ENCODE measurements around the gene ZNF268. TPM values are rescaled to one million over a fixed set of nuclear protein-coding genes. Genes with fewer than 3 reads are reported as not detected.

The ZNF268 gene
- total and polyA plus RNA-seq, 2 of the 13 experiments (the other 11 are each of a cell fraction or from before 2014, with no cell fraction given) = 7.6 to 31.3 TPM

DNA sequence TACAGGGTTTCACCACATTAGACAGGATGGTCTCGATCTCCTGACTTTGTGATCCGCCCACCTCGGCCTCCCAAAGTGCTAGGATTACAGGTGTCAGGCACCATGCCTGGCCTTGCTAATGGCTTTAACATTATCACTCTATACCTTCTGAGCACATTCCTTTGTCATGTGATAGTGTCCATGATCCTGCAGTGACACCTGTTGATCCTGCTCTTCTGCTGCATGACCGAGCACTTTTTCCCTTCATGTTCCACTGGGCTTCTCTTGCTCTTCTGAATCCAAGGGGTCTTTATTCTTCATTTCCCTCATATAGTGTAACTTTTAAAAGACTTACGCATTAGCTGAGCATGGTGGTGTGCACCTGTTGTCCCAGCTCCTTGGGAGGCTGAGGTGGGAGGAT, 11.6 kb downstream of the ZNF268 start:
- H3K9me3 ChIP-seq (ENCODE audit: low read length) = peaks cover 86% of the 10 kb centered on the region
- no peak for FAIRE-seq
- no peak overlapping the region for H2AFZ ChIP-seq (ENCODE audit: low read length)
- H3K27me3 ChIP-seq (ENCODE audit: control insufficient read depth in 1 of 2, insufficient read depth in 2 of 2, low read length in 2 of 2) = no peaks in the 10 kb centered on the region
- H3K9ac ChIP-seq (ENCODE audit: insufficient read depth, low read depth, low read length) = no peak overlapping the region
- in situ Hi-C loops (cut with HindIII; ENCODE audit: extremely low pct_ligation_motif_present, low pct_unique_long_range_greater_than_20kb) (no loop called here), intact Hi-C loops (cut with micrococcal nuclease; ENCODE audit: unreplicated experiment) (no loop called here)
- BruUV-seq (replicated peaks) = no TSS peak
- ChIA-PET POLR2A (no interaction called here), CTCF (ENCODE audit: low intra/inter-chr PET ratio, low total read pairs) (no interaction called here)
- no peak overlapping the region for H3K4me2 ChIP-seq (ENCODE audit: low read depth, low read length)
- no peaks in the 10 kb centered on the region for H4K20me1 ChIP-seq (ENCODE audit: insufficient read depth, low read length)
- H3K4me3 ChIP-seq (replicated peaks in 1 of 3; ENCODE audit: insufficient read depth in 1 of 3, low read depth in 2 of 3, low read length in 3 of 3) = no peak overlapping the region
- 98% methylated on average over 5 of the region's 5 CpGs for WGBS (ENCODE audit: low lambda C conversion rate)
- H3K36me3 ChIP-seq (replicated peaks in 1 of 2; ENCODE audit: control insufficient read depth in 1 of 2, insufficient read depth in 2 of 2, low read length in 2 of 2) = peaks cover 43 to 84% of the 10 kb centered on the region in 2 experiments
- no peak for DNase-seq (ENCODE audit: low spot score)
- no peaks in the 10 kb centered on the region for H3K79me2 ChIP-seq (ENCODE audit: insufficient read depth, low read length)
- no peak for ATAC-seq
- no peak for TF ChIP-seq RCOR2 (CRISPR knock-in tag; IDR thresholded peaks at IDR 0.05)
- TF ChIP-seq ZNF530 (CRISPR knock-in tag; IDR thresholded peaks at IDR 0.05; ENCODE audit: low read depth) = no peak
- TF ChIP-seq ZNF264 (CRISPR knock-in tag; IDR thresholded peaks at IDR 0.05) = no peak
- TF ChIP-seq ZNF567 (CRISPR knock-in tag; IDR thresholded peaks at IDR 0.05; ENCODE audit: borderline replicate concordance) = no peak
- no peak for TF ChIP-seq MEIS1 (CRISPR knock-in tag; IDR thresholded peaks at IDR 0.05; ENCODE audit: borderline replicate concordance)
- no peak for TF ChIP-seq EED (CRISPR knock-in tag; IDR thresholded peaks at IDR 0.05)
- no peak overlapping the region for H3K27ac ChIP-seq (ENCODE audit: extremely low read length, insufficient read depth, low read length)
- no peaks in the 10 kb centered on the region for H3K4me1 ChIP-seq (ENCODE audit: insufficient read depth, low read length)

DNA sequence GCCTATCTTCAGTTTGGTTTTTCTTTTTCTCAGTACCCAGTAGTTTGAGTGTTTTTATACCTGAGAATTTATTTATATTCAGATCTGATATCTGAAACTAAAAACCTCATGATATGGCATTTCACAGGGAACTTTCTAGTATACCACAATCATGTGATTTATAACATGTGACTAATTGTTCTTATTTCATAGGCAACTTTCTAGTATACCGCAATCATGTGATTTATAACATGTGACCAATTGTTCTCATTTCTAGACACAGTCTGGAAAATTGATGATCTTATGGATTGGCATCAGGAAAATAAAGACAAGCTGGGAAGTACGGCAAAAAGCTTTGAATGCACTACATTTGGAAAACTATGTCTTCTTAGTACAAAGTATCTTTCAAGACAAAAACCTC, 20.6 kb downstream of the ZNF268 start:
- Histone ChIP-seq H3K27ac (ENCODE audit: extremely low read length, insufficient read depth, low read length) (no peak overlapping the region), H4K20me1 (ENCODE audit: insufficient read depth, low read length) (no peaks in the 10 kb centered on the region), H3K27me3 (ENCODE audit: control insufficient read depth in 1 of 2, insufficient read depth in 2 of 2, low read length in 2 of 2) (no peaks in the 10 kb centered on the region), H3K9me3 (ENCODE audit: low read length) (peaks cover 65% of the 10 kb centered on the region), H2AFZ (ENCODE audit: low read length) (no peak overlapping the region), H3K4me3 (replicated peaks in 1 of 3; ENCODE audit: insufficient read depth in 1 of 3, low read depth in 2 of 3, low read length in 3 of 3) (no peak overlapping the region), H3K9ac (ENCODE audit: insufficient read depth, low read depth, low read length) (no peak overlapping the region), H3K36me3 (replicated peaks in 1 of 2; ENCODE audit: control insufficient read depth in 1 of 2, insufficient read depth in 2 of 2, low read length in 2 of 2) (peaks cover 13 to 39% of the 10 kb centered on the region in 2 experiments), H3K4me2 (ENCODE audit: low read depth, low read length) (no peak overlapping the region), H3K4me1 (ENCODE audit: insufficient read depth, low read length) (no peaks in the 10 kb centered on the region), H3K79me2 (ENCODE audit: insufficient read depth, low read length) (no peaks in the 10 kb centered on the region)
- intact Hi-C loops (cut with micrococcal nuclease; ENCODE audit: unreplicated experiment) = no loop called here
- in situ Hi-C loops (cut with HindIII; ENCODE audit: extremely low pct_ligation_motif_present, low pct_unique_long_range_greater_than_20kb) = no loop called here
- TF ChIP-seq, protein P1, sequence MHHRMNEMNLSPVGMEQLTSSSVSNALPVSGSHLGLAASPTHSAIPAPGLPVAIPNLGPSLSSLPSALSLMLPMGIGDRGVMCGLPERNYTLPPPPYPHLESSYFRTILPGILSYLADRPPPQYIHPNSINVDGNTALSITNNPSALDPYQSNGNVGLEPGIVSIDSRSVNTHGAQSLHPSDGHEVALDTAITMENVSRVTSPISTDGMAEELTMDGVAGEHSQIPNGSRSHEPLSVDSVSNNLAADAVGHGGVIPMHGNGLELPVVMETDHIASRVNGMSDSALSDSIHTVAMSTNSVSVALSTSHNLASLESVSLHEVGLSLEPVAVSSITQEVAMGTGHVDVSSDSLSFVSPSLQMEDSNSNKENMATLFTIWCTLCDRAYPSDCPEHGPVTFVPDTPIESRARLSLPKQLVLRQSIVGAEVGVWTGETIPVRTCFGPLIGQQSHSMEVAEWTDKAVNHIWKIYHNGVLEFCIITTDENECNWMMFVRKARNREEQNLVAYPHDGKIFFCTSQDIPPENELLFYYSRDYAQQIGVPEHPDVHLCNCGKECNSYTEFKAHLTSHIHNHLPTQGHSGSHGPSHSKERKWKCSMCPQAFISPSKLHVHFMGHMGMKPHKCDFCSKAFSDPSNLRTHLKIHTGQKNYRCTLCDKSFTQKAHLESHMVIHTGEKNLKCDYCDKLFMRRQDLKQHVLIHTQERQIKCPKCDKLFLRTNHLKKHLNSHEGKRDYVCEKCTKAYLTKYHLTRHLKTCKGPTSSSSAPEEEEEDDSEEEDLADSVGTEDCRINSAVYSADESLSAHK (CRISPR knock-in tag; IDR thresholded peaks at IDR 0.05; ENCODE audit: borderline replicate concordance) = no peak
- TF ChIP-seq, protein P2, sequence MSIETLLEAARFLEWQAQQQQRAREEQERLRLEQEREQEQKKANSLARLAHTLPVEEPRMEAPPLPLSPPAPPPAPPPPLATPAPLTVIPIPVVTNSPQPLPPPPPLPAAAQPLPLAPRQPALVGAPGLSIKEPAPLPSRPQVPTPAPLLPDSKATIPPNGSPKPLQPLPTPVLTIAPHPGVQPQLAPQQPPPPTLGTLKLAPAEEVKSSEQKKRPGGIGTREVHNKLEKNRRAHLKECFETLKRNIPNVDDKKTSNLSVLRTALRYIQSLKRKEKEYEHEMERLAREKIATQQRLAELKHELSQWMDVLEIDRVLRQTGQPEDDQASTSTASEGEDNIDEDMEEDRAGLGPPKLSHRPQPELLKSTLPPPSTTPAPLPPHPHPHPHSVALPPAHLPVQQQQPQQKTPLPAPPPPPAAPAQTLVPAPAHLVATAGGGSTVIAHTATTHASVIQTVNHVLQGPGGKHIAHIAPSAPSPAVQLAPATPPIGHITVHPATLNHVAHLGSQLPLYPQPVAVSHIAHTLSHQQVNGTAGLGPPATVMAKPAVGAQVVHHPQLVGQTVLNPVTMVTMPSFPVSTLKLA (IDR thresholded peaks at IDR 0.05) = peak; percentile 23; the same call in 1 of the 2 replicates
- ATAC-seq (no peak), FAIRE-seq (no peak), DNase-seq (ENCODE audit: low spot score) (no peak)
- POLR2A ChIA-PET = no interaction called here
- CTCF ChIA-PET (ENCODE audit: low intra/inter-chr PET ratio, low total read pairs) = no interaction called here
- 44% methylated on average over 2 of the region's 2 CpGs for WGBS (ENCODE audit: low lambda C conversion rate)
- BruUV-seq (replicated peaks) = no TSS peak

All from HepG2 (cell line).